Dermis blood vessel endothelial cell (primary cell): ENCODE measurements around the gene PDZK1. TPM values are rescaled to one million over a fixed set of nuclear protein-coding genes. Genes with fewer than 3 reads are reported as not detected.
"Not testable (repeated sequence)": the region's sequence is repeated elsewhere in the genome, so short reads cannot be mapped to it uniquely, and the experiment has no call there.

ENCODE experiments used
- DNase-seq: peaks from one replicate; pipeline ENCODE4 v3.0.0; 2010
- total RNA-seq: library from RNA; depleted of rRNA; stranded (reverse); fragments of >200 nt; gene quantifications from 2 replicates; pipeline ENCODE4 v1.2.3, GENCODE V29; 2014

The PDZK1 gene
- total RNA-seq, 1 donor from 2014 or later, result 0.34 TPM

- DNase-seq, result not testable (repeated sequence)
Measured at GRCh38 chr1:145656245-145656943, 50.8 kb downstream of the PDZK1 start.

- DNase-seq, result not testable (repeated sequence)
Measured at GRCh38 chr1:145643990-145644389, 63.2 kb downstream of the PDZK1 start.

GRCh38 chr1:145641886-145642285 is 65.3 kb downstream of the PDZK1 start:
- not testable (repeated sequence) for DNase-seq

- DNase-seq, result not testable (repeated sequence)
Measured at GRCh38 chr1:145636237-145636636, 70.9 kb downstream of the PDZK1 start.

GRCh38 chr1:145622177-145622576 is 85.0 kb downstream of the PDZK1 start:
- DNase-seq, result not testable (repeated sequence)

Other genes with a start within 250 kb of the PDZK1 start
- gene GPR89A, start 99.4 kb downstream of the PDZK1 start, total RNA-seq, result 27.5 and 31.1 TPM in 2 replicates
- not detected in 2 replicates for gene CD160, start 12.1 kb upstream of the PDZK1 start, total RNA-seq
- 13.9 and 15.3 TPM in 2 replicates for gene RNF115, start 116.7 kb upstream of the PDZK1 start, total RNA-seq
- gene POLR3C, start 116.8 kb upstream of the PDZK1 start, total RNA-seq, result 27.5 and 29.3 TPM in 2 replicates
- 2.4 TPM in 2 replicates for gene NUDT17, start 138.3 kb upstream of the PDZK1 start, total RNA-seq
- 6.1 and 10.7 TPM in 2 replicates for gene PIAS3, start 151.7 kb upstream of the PDZK1 start, total RNA-seq
- gene ANKRD35, start 178.5 kb upstream of the PDZK1 start, total RNA-seq, result 0.09 and 0.17 TPM in 2 replicates
- 3.9 and 4.6 TPM in 2 replicates for gene ITGA10, start 202.7 kb upstream of the PDZK1 start, total RNA-seq
- 34.0 and 41.4 TPM in 2 replicates for gene PEX11B, start 211.3 kb upstream of the PDZK1 start, total RNA-seq
- gene RBM8A, start 220.1 kb upstream of the PDZK1 start, total RNA-seq, result 187 and 192 TPM in 2 replicates